ENCODE measurements around the gene CDKN2B-AS1.
A peak's percentile ranks its signal among the peaks of the same experiment; 100 is the strongest.

The CDKN2B-AS1 gene

GRCh38 chr9:22157276-22157675 lies 162.7 kb downstream of the CDKN2B-AS1 start:
- no peak for DNase-seq (ENCODE audit: low spot score)

- DNase-seq (ENCODE audit: low spot score): no peak
Observed at GRCh38 chr9:22157828-22158227, 163.2 kb downstream of the CDKN2B-AS1 start.

GRCh38 chr9:22158271-22158670 lies 163.7 kb downstream of the CDKN2B-AS1 start:
- DNase-seq (ENCODE audit: low spot score): no peak

GRCh38 chr9:22158927-22159346 lies 164.3 kb downstream of the CDKN2B-AS1 start:
- DNase-seq (ENCODE audit: low spot score): no peak

- DNase-seq (ENCODE audit: low spot score): no peak
Observed at GRCh38 chr9:22159586-22159985, 165.0 kb downstream of the CDKN2B-AS1 start.

GRCh38 chr9:22160221-22160620 lies 165.6 kb downstream of the CDKN2B-AS1 start:
- DNase-seq (ENCODE audit: low spot score): no peak

GRCh38 chr9:22165144-22165543 lies 170.6 kb downstream of the CDKN2B-AS1 start:
- no peak for DNase-seq (ENCODE audit: low spot score)

GRCh38 chr9:22169243-22169642 lies 174.7 kb downstream of the CDKN2B-AS1 start:
- peak; percentile 33 for DNase-seq (ENCODE audit: low spot score)

- peak; percentile 23 for DNase-seq (ENCODE audit: low spot score)
Observed at GRCh38 chr9:22169727-22170503, 175.3 kb downstream of the CDKN2B-AS1 start.

Data from hepatic stellate cell (primary cell).